NCI-H1417 treated with DMSO at 0.1 percent for 48 hours (cell line): ENCODE measurements around the gene HSPA12A.

Source experiments
- DNase-seq: peaks from one replicate; lab custom pipeline; 2025; lab: John Stamatoyannopoulos, UW

The HSPA12A gene

DNA sequence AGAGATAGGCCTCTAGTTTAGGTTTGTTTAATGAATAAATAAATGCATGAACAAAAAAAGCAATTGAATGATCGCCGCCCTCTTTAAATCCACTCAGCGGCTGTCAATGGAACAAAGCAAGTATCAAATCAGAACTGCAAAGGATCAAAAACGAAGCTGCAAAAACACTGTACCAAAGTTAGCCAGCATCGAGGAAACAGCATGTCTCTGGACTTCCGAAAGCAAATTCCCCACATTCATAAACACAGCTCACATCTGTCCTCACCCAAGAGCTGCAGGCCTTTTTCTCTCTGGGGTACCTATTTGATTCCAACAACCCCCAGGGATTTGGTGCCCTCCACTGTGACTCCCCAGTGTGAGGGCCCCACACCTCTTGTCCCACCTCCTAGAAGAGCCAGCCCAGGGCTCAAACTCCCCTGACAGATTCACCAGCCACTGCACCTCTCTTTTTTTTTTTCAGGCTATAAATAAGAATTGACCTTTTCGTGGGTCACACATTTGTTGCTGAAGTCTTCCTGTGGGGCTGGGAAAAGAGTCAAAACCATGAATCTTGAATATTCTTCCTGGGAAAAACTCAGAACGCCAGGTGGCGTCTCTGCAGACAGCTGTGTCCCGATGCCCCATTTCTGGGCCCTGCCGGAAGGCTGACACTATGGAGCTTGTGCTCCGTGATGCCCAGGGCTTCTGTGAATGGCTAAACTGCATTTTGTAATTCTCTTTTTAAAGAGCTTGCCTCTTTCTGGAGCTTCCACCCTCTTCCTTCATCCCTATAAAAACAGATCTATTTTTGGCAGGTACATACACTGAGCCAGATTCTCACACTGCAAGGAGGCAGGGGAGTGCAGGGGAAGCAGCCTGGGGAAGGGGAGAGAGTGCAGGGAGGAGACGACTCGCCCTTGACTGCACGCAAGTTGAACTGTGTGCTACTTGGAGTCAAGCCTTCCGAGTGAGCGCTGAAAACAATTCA, 51.7 kb downstream of the HSPA12A start:
- no peak for DNase-seq

DNA sequence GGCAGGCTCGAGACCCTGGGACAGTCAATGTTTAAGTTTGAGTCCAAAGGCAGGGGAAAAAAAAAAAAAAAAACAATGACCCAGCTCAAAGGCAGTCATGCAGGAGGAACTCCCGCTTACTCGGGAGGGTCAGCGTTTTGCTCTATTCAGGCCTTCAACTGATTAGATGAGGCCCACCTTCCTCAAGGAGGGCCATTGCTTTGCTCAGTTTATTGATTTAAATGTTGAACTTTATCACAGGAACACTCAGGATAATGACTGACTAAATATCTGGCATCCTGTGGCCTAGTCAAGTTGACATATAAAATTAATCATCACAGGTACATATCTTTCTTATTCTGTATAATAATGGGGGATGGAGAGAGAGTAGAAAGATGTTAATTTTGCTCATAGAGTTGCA, 52.6 kb downstream of the HSPA12A start:
- DNase-seq, result no peak

DNA sequence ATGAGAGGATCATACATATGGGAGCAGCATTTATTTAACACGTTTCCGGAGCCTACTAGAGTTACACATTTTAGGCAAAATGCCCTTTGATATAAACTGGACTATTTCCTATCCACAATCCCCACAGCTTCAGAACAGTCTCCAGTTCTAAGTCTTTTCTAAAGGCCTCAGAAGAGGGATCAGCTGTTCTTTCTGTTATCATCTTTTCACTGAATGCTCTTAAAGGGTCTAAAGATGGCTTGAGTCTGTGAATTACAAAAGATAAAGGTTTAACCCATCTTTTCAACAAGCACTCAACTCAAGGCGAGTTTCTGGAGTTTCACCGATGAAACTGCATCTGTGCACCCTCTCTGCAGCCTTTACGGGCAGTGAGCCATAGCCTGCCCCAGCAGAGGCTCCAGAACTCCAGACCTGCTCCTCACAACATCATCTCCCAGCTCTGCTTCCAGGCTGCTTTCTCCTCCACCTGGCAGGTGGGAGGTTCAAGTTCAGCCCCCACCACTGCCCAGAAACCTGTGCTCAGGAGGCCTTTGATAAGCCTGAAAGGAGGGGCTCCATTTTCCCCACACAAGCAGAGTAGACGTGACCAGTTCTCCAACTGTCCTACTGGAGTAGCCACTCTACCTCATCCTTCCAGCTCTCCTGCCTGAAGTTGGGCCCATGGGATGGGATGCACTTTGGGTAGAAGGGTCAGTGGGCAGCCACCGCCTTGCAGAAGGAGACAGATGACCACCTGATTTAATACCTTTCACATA, 53.4 kb downstream of the HSPA12A start:
- no peak for DNase-seq

DNA sequence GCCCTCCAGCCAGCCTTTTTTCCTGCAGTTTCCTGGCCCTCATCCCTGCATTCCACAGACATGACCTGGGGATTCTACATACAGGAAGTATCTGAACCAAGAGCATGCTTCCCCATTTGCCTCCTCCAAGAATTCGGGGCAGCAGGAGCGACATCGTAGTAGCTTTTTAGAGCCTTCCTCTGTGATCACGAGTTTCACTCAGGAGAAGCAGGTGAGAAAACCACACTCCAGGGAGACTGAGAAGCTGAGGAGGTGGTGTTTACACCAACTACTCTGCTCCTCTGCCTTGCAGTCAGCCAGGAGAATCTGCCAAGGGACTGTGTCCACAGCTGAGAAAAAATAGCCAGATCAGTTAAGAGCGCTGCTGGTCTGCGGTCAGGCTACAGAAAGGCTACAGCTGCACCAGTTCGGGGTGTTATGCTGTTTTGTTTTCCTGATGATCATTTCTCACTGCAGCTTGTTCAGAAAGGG, 54.1 kb downstream of the HSPA12A start:
- no peak for DNase-seq

DNA sequence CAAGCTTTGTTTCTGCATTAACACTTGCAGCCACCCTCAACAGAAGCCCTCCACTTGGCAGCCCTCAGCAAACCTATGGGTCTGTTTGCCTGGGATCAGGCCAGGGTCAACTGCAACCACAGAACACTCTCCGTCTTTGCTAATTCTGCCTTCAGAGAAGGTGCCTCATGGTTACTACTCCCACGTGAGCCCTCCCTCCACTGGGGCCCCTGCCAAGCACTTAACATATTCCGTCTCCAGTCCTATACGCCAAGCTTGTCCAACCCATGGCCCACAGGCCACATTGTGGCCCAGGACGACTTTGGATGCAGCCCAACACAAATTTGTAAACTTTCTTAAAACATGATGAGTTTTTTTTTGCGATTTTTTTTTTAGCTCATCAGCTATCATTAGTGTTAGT, 54.7 kb downstream of the HSPA12A start:
- DNase-seq, result no peak

DNA sequence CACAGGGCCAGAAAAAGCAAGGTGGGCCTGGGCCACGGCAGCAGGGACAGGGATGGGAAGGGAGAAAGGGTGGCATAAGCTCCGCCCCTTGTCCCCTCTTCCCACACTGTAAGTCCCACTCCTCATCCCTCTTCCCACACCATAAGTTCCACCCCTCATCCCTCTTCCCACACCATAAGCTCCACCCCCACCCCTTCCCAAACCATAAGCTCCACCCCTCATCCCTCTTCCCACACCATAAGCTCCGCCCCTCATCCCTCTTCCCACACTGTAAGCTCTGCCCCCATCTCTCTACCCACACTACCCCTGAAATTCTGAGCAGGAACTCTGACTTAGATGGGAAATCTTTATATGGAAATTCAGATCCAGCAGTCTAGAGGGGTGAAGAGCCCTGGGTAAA, 55.7 kb downstream of the HSPA12A start:
- DNase-seq, result no peak

DNA sequence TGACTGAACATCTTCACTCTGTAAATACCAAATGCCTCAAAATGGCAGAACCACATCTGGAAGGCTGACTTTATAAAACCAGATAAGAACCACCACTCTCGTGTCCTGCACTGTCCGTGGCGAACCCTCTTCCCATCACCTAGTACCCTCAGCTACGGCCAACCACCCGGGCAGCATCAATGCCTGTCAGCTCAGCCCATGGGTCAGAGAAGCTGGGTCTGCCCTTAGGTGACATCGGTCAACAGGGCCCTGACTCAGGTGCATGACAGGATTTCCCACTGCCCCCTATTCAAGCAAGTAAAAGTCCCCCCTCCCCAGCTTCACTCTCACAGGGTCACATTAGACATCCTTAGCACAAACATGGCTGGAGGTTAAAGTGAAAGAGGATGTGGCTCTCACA, 56.6 kb downstream of the HSPA12A start:
- no peak for DNase-seq

DNA sequence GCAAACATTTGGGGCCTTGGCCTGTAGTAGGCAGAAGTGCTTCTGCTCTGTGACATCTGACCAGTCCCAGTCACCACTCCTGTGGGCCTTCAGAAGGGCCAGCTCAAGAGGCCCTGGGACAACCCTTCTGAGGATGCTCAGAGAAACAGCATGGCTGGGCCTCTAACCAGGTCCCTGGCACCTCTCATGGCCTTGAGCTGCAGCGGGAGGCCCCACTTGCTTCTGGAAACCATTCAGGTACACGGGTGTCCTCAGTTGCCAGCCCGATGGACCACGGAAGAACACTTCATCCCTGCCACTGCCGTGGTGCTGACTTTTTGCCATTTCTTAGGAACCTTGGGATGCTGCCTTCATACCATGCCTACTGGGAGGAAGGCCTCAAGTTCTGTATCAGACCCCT, 57.6 kb downstream of the HSPA12A start:
- no peak for DNase-seq

DNA sequence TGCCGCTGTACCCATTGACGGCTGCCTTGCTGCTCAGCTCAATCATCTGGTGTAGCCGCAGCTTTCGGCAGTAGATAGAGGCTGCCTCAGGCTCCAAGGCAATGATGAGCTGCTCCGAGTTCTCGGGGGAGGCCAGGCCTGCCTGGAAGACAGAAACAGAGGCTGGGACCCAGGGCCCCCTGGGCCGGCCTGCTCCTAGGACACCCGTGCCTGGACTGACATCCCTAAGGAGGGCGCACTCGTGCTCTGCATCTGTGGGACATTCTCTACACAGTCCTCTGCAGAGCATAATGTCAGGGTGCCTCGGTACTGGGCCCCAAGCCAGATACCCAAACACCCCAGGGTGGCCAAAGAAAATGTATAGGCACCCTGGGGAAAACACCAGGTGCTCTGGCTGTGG, 58.5 kb downstream of the HSPA12A start:
- DNase-seq, result no peak

DNA sequence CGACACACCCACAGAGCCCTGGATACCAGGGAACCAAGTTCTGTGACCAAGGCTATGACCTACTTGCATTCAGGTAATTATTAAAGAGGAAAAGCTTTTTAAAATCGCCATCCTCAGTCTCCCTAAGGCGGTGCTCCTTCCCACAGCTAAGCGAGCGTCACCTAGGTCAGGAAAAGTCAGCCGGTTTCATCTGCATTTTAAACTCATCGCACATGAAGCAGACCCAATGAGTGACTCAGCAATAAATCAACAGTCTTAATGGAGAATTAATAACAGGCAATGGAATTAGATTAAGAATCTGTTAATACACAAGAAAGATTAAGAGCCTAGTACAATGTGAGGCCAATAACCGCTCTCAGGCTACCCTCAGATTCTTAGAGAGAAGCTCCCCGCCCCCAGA, 59.2 kb downstream of the HSPA12A start:
- no peak for DNase-seq

DNA sequence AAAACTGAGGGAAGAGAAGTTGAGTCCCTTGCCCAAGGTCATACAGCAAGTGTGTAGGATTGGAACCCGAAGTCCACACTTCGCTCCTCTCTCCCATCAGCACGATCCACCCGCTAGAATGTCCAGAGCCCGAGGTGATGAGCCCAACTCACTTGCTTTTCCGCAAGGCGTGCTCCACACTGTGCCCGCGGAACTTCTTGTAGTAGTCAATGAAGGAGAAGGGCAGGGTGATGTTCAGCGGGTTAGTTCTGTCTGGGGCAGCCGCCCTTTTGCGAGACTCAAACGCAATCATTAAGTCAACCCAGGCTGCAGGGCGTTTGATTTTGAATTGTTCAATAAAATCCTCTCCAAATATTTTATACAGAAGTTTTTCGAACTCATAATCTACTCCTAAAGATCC, 63.0 kb downstream of the HSPA12A start:
- DNase-seq, result no peak

DNA sequence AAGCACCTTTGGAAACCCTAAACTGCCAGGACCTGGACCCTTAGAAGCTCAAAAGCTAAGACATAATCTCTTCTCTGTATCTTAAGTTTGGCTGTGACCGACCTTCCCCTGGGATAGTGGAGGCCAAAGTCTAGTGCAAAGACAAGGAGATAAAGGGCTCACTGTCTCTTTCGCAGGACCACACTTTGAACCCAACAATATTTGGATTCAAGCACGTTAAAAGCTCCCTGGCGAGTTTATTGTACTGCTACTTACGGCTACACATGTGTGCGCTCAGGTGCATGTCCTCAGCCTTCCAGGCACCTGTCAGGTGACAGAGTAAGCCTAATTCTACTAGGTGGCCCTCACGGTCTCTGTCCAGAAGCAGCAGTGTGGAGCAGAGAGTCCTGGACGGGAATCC, 65.7 kb downstream of the HSPA12A start:
- no peak for DNase-seq

DNA sequence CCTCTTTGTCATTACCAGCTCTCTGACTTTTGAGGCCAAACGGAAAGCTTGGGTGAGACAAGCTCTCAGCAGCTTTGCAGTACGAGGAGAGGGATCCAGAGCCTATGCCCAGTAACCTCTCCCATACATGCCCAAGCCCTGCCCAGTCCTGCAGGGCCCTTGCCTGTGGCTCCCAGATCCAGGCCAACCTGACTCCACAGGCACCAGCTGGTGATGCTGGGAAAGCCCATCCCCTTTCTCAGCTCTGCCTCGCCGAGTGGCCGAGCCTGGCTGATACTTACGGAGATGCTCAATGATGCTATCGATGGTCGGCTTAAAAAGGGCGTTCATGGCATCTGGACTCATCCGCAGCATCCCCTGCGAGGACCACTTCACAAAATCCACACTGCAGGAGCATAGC, 66.2 kb downstream of the HSPA12A start:
- DNase-seq, result no peak

DNA sequence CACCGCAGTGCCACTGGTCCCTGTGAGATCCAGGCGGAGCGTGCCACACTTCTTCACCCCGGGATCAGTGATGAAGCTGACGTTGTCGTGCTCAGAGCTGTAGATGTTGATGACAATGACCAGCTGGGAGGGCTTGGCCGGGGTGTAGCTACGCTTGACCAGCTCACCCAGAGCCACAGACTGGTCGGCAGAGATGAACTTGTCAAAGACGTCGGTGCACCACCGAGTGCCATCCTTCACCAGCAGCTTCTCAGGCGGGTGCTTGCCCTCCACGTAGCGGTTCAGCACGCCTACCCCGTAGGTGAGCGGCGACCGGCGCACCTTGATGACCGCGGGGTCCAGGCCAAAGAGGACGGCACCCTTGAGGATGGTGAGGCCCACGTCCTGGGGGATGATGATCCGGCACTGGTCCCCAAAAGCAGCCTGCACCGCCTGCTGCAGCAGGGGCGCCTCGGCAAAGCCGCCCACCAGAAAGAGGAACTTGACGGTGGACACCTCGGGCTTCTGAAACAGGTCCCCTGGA, 67.4 kb downstream of the HSPA12A start:
- no peak for DNase-seq

DNA sequence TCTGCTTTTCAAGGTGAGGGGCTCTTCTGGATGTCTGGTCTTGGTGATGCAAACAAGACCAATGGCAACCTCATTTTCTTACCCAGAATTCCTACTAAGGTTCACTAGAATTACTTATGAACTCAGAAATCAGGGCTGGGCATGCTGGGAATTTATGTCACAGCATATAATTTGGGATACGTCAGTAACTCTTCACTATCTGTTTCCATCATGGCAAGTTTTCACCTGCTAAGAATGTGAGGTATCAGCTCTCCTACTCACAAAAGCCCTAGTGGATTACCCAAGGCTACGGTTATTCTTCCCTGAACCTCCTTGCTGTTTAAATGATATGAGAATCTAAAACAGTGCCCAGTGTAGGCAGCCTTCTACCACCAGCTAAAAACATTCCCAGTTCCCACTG, 68.5 kb downstream of the HSPA12A start:
- DNase-seq, result no peak

DNA sequence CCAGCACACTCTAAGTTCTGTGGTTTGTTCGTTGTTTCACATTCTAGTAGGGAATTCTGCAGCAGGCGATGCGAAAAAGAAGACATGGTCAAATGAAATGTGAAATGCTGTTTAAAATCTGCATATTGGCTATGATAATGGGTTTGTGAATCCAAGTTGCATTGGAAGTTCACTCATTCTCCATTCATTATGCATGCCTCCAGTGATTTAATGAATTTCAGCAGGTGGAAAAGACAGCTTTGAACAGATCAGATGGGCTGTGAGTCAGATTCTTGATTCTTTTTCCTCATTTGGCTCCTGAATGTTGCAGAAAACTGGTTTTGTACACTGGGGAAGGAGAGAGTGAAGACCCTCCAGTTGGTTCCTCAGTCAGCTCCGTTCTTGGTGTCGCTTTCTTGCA, 69.5 kb downstream of the HSPA12A start:
- DNase-seq, result no peak

DNA sequence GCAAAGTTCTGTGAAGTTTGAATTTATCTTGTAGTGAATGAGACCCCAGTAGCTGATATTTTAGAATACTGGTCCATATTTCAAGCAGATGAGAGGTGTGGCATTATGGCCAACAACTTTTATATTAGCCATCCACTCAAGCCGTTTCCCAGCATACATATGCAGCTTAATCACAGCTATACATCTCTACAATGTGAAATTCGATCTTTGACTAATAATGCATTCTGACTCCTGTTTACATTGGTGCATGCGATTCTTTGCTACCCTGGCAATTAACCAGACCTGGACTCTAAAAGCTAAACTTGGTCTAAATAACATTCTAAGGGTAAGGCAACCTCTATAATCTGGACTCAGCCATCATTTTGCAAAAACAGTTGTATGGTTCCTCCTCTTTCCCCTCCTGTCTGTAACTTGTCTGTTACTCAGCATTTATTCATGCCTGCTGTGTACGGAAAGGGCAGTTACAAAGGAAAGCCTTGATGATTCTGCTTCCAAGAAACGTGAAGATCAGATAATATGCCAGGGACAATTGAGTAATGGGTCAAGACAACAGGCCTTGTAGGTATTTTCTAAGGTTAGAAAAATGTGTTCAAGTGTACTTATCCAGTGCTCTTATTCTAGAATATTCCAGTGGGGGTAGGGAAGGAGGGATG, 71.0 kb downstream of the HSPA12A start:
- no peak for DNase-seq

DNA sequence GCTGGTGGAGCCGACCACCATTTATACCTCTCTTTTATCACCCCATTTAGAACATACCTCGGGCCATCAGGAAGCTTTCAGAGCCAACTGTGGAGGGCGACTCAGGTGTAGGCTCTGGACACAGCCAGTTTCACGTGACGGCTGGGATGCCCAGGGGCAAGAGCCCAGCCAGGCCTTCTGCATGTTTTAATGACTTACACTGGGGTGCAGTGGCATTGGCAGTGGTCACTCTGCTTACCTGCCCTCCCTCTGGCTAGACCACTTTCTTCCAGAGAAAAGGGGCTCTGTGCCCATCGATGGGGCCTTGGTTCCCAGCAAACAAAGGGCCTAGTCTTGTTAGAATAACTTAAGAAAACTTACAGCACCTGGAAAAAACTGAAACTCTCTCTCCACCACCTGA, 71.7 kb downstream of the HSPA12A start:
- DNase-seq, result no peak

DNA sequence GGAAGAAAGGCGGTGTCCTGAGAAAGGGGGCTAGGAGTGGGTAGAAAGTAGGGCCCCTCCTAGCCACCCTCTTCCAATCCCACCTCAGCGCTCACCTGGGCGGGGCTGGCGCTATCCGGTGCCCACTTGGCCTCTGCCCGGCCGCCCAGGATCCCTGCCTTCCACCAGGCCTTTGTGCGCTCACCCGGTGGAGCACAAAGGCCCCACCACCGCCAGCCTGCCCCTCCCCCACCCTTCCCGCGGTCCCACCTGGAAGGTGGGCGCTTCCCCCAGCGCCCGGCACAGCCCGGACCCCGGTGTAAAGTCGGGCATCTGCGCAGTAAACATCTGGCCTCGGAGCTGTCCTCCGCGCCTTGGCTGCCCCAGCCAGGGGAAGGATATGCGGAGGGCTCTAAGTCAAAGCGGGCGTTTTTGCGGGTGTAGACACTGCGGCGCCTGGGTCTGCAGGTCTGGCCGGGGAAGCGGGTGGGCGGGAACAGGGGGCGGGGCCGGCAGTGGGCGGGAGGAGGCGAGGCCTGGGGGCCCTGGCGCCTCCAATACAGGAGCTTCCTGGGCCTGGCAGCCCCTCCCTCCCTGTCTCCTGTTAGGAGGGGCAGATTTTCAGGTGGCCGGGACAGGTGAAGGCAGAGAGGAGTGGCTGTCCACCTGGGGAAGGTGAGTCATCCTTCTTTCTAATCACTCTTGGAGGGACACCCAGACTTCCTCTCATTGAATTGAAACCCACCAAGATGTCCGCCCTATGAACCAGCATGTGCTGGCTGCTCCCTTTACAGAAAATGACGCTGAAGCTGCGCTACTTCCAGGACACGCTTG, 72.3 kb downstream of the HSPA12A start:
- DNase-seq, result no peak

DNA sequence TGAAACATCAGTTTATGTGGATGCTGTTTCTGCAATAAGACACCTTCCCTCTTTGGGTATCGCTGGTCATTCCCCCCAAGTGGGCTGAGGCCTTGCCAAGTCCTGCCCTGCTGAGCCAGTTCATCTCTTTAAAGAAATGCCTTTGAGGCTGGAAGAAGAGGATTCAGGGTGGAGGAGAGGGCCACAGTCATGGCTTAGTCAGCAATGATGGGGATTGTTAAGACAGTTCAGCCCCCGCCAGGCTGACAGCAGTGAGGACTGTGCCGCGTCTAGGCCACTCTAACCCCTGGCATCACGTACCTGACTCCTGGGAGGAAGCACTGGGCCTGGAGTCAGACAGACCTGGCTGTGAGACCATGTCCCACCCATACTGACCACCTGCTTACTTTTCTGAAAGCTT, 73.3 kb downstream of the HSPA12A start:
- DNase-seq, result no peak

DNA sequence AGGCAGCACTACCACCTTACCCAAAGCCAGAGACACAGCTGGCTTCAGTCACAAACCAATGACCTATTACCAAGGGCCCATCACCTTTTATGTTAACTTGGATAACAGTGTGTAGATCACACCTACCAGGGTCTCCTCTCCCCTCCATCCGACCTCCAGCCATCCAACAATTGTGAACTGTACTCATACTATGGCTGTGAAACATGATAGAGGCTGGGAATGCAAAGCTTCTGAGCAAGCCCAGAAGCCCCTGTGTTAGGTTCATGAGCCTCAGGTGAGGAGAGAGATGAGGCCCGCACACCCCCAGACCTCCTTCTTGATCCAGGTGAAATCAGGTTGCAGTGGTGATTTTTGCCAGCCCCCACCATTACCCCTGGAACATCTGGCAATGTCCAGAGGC, 73.9 kb downstream of the HSPA12A start:
- no peak for DNase-seq

DNA sequence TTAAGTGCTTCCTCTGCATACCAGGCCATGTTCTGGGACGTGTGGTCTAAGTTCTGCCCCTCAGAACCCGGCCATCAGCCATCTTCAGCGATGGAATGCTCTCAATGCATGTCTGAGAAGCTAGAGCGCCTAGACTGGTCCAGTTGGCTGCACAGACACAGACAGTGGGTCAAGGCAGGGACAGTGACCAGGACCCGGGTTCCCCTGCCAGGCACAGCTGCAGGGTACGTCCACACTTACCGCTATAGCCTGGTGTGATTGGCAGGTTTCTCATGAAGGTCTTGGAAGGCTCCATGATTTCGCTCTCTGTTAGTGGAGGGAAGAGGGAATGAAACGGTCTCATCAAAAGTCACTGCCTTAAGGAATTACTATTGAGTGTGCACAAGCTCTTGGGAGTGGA, 74.3 kb downstream of the HSPA12A start:
- DNase-seq, result no peak
